Neural progenitor cell (in vitro differentiated cells): ENCODE measurements around the gene FGF19. TPM values are rescaled to one million over a fixed set of nuclear protein-coding genes. Genes with fewer than 3 reads are reported as not detected.

Experiments used
- DNase-seq: peaks from one replicate; pipeline ENCODE4 v3.0.0-alpha.2; 2016; ENCODE audit warnings: low spot score
- H2AFZ ChIP-seq: fragments of 200-600 bp; sonication (generic); replicated peaks from 2 replicates; pipeline ENCODE4 v1.6.1; 2016; ENCODE audit warnings: antibody characterized with exemption
- H3F3A ChIP-seq: fragments of 200-600 bp; sonication (generic); 2 replicates; pipeline ENCODE4 v1.6.1; 2016; ENCODE audit warnings: antibody characterized with exemption, low read depth
- H3K27ac ChIP-seq: fragments of 200-600 bp; sonication (generic); 2 replicates; pipeline ENCODE4 v1.5.1; 2016; ENCODE audit warnings: mild to moderate bottlenecking
- H3K27me3 ChIP-seq: fragments of 200-600 bp; sonication (generic); 2 replicates; pipeline ENCODE4 v1.6.1; 2016; ENCODE audit warnings: mild to moderate bottlenecking, moderate library complexity
- H3K36me3 ChIP-seq: fragments of 200-600 bp; sonication (generic); 2 replicates; pipeline ENCODE4 v1.5.1; 2016
- H3K4me1 ChIP-seq: fragments of 200-600 bp; sonication (generic); 2 replicates; pipeline ENCODE4 v1.6.1; 2016; ENCODE audit warnings: mixed run types
- H3K4me2 ChIP-seq: fragments of 200-600 bp; sonication (generic); 2 replicates; pipeline ENCODE4 v1.6.1; 2016
- H3K4me3 ChIP-seq: fragments of 200-600 bp; sonication (generic); 2 replicates; pipeline ENCODE4 v1.5.1; 2016
- H3K79me2 ChIP-seq: fragments of 200-600 bp; sonication (generic); 2 replicates; pipeline ENCODE4 v1.6.1; 2016; ENCODE audit warnings: low read depth
- H3K9ac ChIP-seq: fragments of 200-600 bp; sonication (generic); 2 replicates; pipeline ENCODE4 v1.6.1; 2016
- H3K9me3 ChIP-seq: fragments of 200-600 bp; sonication (generic); 2 replicates; pipeline ENCODE4 v1.5.1; 2016; ENCODE audit warnings: low read depth
- H4K20me1 ChIP-seq: fragments of 200-600 bp; sonication (generic); 2 replicates; pipeline ENCODE4 v1.6.1; 2016; ENCODE audit warnings: low read depth
- H3K27ac Mint-ChIP-seq: 3 replicates; pipeline ENCODE4 v1.8.0; 2021; ENCODE audit warnings: mixed read lengths
- H3K27me3 Mint-ChIP-seq: 2 replicates; pipeline ENCODE4 v1.8.0; 2022; ENCODE audit warnings: low read depth, mild to moderate bottlenecking, inconsistent platforms, moderate library complexity, mixed read lengths; ENCODE audit not compliant: insufficient read depth
- H3K36me3 Mint-ChIP-seq: 3 replicates; pipeline ENCODE4 v1.8.0; 2021; ENCODE audit warnings: mixed read lengths
- H3K4me1 Mint-ChIP-seq: 3 replicates; pipeline ENCODE4 v1.8.0; 2021; ENCODE audit warnings: mixed read lengths
- H3K4me3 Mint-ChIP-seq: 3 replicates; pipeline ENCODE4 v1.8.0; 2021; ENCODE audit warnings: mild to moderate bottlenecking, moderate library complexity, mixed read lengths
- H3K9me3 Mint-ChIP-seq: 3 replicates; pipeline ENCODE4 v1.8.0; 2020; ENCODE audit warnings: mixed read lengths
- EZH2 ChIP-seq: fragments of 200-600 bp; sonication (generic); IDR thresholded peaks from 2 replicates; pipeline ENCODE4 v1.6.1; 2017; ENCODE audit warnings: antibody characterized with exemption, mild to moderate bottlenecking, moderate library complexity
- EZH2phosphoT487 ChIP-seq: fragments of 200-600 bp; sonication (generic); IDR thresholded peaks from 2 replicates; pipeline ENCODE4 v1.6.1; 2017; ENCODE audit warnings: antibody characterized with exemption
- total RNA-seq: library from RNA; depleted of rRNA; stranded (reverse); fragments of >200 nt; gene quantifications from 2 replicates; pipeline ENCODE4 v1.2.3, GENCODE V29; 2015; ENCODE audit warnings: low replicate concordance
- TF ChIP-seq, protein P1 (sequence below): fragments of 200-600 bp; sonication (generic); IDR thresholded peaks from 2 replicates; pipeline ENCODE4 v1.5.1; 2017; ENCODE audit warnings: antibody characterized with exemption, mild to moderate bottlenecking

Gene FGF19
- total RNA-seq, 1 donor from 2014 or later = not detected

DNA sequence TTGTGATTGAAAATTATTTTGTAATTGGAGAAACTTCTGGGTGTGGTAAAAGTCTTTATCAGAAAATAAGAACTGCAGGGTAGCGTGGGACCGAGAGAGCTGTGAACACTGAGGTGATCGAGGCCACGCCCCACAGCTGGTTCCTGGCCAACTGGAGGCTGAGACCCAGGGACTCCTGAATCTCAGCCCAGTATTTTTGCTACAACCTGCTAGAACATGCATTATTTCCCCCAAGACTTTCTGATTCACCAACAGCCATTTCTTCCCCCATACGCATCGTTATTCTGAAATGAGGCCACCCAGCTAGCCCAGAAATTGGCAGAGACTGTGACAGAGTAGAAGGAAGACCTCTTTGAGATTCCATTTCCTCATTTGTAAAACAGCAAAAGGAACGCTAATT is 3.4 kb upstream of the FGF19 start:
- Histone ChIP-seq H3K4me1 (peaks cover 45% of the 10 kb centered on the region), H3K36me3 (no peaks in the 10 kb centered on the region), H3K27me3 (peaks cover 42% of the 10 kb centered on the region), H3K4me3 (no peak overlapping the region), H3K9ac (no peak overlapping the region), H3K79me2 (no peaks in the 10 kb centered on the region), H3K27ac (no peak overlapping the region), H3K9me3 (no peaks in the 10 kb centered on the region), H4K20me1 (peaks cover 22% of the 10 kb centered on the region), H2AFZ (no peak overlapping the region), H3F3A (peaks cover 41% of the 10 kb centered on the region), H3K4me2 (no peak overlapping the region)
- Mint-ChIP-seq H3K9me3 (no peaks in the 10 kb centered on the region), H3K4me1 (peaks cover 57% of the 10 kb centered on the region), H3K27me3 (peaks cover 50% of the 10 kb centered on the region), H3K36me3 (no peaks in the 10 kb centered on the region), H3K27ac (no peak overlapping the region), H3K4me3 (peak overlapping the region; percentile 3)
- no peak for TF ChIP-seq EZH2
- TF ChIP-seq, protein P1, sequence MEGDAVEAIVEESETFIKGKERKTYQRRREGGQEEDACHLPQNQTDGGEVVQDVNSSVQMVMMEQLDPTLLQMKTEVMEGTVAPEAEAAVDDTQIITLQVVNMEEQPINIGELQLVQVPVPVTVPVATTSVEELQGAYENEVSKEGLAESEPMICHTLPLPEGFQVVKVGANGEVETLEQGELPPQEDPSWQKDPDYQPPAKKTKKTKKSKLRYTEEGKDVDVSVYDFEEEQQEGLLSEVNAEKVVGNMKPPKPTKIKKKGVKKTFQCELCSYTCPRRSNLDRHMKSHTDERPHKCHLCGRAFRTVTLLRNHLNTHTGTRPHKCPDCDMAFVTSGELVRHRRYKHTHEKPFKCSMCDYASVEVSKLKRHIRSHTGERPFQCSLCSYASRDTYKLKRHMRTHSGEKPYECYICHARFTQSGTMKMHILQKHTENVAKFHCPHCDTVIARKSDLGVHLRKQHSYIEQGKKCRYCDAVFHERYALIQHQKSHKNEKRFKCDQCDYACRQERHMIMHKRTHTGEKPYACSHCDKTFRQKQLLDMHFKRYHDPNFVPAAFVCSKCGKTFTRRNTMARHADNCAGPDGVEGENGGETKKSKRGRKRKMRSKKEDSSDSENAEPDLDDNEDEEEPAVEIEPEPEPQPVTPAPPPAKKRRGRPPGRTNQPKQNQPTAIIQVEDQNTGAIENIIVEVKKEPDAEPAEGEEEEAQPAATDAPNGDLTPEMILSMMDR = no peak
- TF ChIP-seq EZH2phosphoT487 = no peak
- no peak for DNase-seq

DNA sequence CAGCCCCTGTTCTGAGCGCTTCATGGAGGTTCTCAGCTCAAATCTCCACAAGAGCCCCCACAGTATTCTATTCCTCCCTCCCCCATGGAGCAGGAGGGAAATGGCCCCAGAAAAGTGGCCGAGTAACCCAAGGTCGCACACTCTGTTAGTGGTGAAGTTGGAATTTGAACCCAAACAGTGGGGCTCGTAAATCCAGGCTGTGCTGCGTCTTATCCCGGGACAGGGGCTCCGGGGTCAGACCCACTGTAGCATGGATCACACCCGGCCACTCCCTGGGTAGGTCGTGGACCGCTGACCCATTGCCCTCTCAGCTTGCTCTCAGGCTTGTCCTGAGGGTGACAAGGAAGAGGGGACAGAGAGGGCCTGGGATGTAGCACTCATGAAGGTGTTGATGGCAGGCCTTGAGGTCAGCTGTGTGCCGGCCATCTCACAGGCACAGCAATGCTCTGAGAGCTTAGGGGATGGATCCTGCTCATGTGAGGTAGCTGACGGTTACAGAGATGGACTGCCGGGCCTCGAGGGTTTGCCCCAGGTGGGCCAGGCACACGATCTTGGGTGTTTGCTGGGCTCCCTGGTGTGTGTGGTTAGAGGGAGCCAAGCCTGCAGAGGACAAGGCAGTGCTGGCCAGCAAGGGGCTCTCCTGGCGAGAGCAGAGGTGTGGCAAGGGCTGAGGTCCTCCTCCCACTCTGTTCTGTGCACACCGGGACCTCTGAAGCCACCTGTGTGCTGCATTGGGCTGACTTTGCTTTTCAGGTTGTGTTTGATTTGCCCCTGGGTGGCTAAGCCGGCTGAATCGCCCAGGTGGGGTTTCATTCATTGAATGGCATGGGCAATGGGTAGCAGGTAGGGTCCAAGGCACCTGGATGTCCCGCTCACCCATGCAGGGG is 2.3 kb upstream of the FGF19 start:
- Histone ChIP-seq H3K4me3 (no peak overlapping the region), H3F3A (peaks cover 46% of the 10 kb centered on the region), H3K9me3 (no peaks in the 10 kb centered on the region), H3K27ac (no peak overlapping the region), H3K4me2 (peak overlapping the region; percentile 97), H2AFZ (no peak overlapping the region), H4K20me1 (peaks cover 23% of the 10 kb centered on the region), H3K79me2 (no peaks in the 10 kb centered on the region), H3K36me3 (no peaks in the 10 kb centered on the region), H3K9ac (no peak overlapping the region), H3K4me1 (peaks cover 42% of the 10 kb centered on the region), H3K27me3 (peaks cover 53% of the 10 kb centered on the region)
- no peak overlapping the region for H3K4me3 Mint-ChIP-seq
- TF ChIP-seq, protein P1 = no peak
- TF ChIP-seq EZH2 = no peak
- no peak for TF ChIP-seq EZH2phosphoT487
- H3K36me3 Mint-ChIP-seq = no peaks in the 10 kb centered on the region
- no peaks in the 10 kb centered on the region for H3K9me3 Mint-ChIP-seq
- peaks cover 44% of the 10 kb centered on the region for H3K27me3 Mint-ChIP-seq
- peaks cover 49% of the 10 kb centered on the region for H3K4me1 Mint-ChIP-seq
- no peak overlapping the region for H3K27ac Mint-ChIP-seq
- no peak for DNase-seq

DNA sequence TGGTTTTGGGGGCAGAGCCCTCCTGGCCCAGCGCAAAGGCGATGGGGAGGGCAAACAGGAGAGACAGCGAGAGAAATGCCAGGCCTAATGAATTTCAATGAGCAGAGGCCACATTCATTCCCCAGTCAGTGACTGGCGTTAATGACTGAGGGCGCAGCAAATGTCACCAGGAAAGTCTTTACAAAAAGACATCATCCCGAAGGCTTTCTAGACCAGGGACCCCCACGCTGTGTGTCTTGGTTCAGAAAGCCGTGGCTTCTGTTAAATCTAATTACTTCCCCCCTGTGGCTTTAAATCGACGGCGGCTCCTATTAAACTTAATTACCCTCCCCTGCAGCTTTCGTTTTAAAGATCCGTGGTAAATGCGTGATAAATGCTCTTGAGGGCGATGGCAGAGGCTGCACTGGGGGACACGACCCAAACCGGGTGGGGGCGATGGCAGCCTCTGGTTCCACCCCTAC is 1.6 kb upstream of the FGF19 start:
- Mint-ChIP-seq H3K27ac (no peak overlapping the region), H3K4me1 (peaks cover 52% of the 10 kb centered on the region), H3K27me3 (peaks cover 46% of the 10 kb centered on the region), H3K4me3 (peak overlapping the region; percentile 66), H3K9me3 (no peaks in the 10 kb centered on the region), H3K36me3 (no peaks in the 10 kb centered on the region)
- no peaks in the 10 kb centered on the region for H3K9me3 ChIP-seq
- no peak overlapping the region for H2AFZ ChIP-seq
- H3K27me3 ChIP-seq = peaks cover 59% of the 10 kb centered on the region
- H3K4me2 ChIP-seq = peak overlapping the region; percentile 97
- DNase-seq = peak; percentile 86
- peaks cover 53% of the 10 kb centered on the region for H3F3A ChIP-seq
- peaks cover 28% of the 10 kb centered on the region for H4K20me1 ChIP-seq
- no peaks in the 10 kb centered on the region for H3K79me2 ChIP-seq
- H3K36me3 ChIP-seq = no peaks in the 10 kb centered on the region
- H3K4me1 ChIP-seq = peaks cover 50% of the 10 kb centered on the region
- H3K4me3 ChIP-seq = peak overlapping the region; percentile 48
- no peak for TF ChIP-seq EZH2phosphoT487
- no peak for TF ChIP-seq EZH2
- TF ChIP-seq, protein P1 = no peak
- no peak overlapping the region for H3K9ac ChIP-seq
- H3K27ac ChIP-seq = no peak overlapping the region
